ENCODE data around the gene PPFIBP1.

The PPFIBP1 gene

GRCh38 chr12:27561535-27562350, 37.7 kb downstream of the PPFIBP1 start:
- Histone ChIP-seq H3K27me3 (ENCODE audit: insufficient read depth, poor library complexity, severe bottlenecking) (peaks cover 2% of the 10 kb centered on the region), H3K27ac (replicated peaks) (no peak overlapping the region), H3K4me3 (replicated peaks; ENCODE audit: insufficient read depth, low read length) (no peak overlapping the region)
- no peak for DNase-seq (ENCODE audit: low read depth in 1 of 2, low spot score in 1 of 2)
- no peak for TF ChIP-seq REST (IDR thresholded peaks at IDR 0.05; ENCODE audit: insufficient replicate concordance, low read depth)
- TF ChIP-seq GABPA (IDR thresholded peaks at IDR 0.05; ENCODE audit: low read depth) = no peak
- no peak for TF ChIP-seq SPI1 (IDR thresholded peaks at IDR 0.05; ENCODE audit: borderline replicate concordance, low read depth)

- H3K27me3 ChIP-seq (ENCODE audit: insufficient read depth, poor library complexity, severe bottlenecking) = peaks cover 2% of the 10 kb centered on the region
- no peak overlapping the region for H3K4me3 ChIP-seq (replicated peaks; ENCODE audit: insufficient read depth, low read length)
- H3K27ac ChIP-seq (replicated peaks) = no peak overlapping the region
- DNase-seq (ENCODE audit: low read depth in 1 of 2, low spot score in 1 of 2) = no peak
- TF ChIP-seq GABPA (IDR thresholded peaks at IDR 0.05; ENCODE audit: low read depth) (no peak), SPI1 (IDR thresholded peaks at IDR 0.05; ENCODE audit: borderline replicate concordance, low read depth) (no peak), CTCF (IDR thresholded peaks at IDR 0.05; ENCODE audit: insufficient read depth, low read length) (no peak), POLR2AphosphoS5 (IDR thresholded peaks at IDR 0.05; ENCODE audit: low read depth) (no peak), REST (IDR thresholded peaks at IDR 0.05; ENCODE audit: insufficient replicate concordance, low read depth) (no peak)
Measured at GRCh38 chr12:27564612-27565213, 40.7 kb downstream of the PPFIBP1 start.

- H3K27me3 ChIP-seq (ENCODE audit: insufficient read depth, poor library complexity, severe bottlenecking) = no peaks in the 10 kb centered on the region
- DNase-seq (ENCODE audit: low read depth in 1 of 2, low spot score in 1 of 2) = no peak
- H3K27ac ChIP-seq (replicated peaks) = no peak overlapping the region
- no peak overlapping the region for H3K4me3 ChIP-seq (replicated peaks; ENCODE audit: insufficient read depth, low read length)
- no peak for TF ChIP-seq SPI1 (IDR thresholded peaks at IDR 0.05; ENCODE audit: borderline replicate concordance, low read depth)
- no peak for TF ChIP-seq CTCF (IDR thresholded peaks at IDR 0.05; ENCODE audit: insufficient read depth, low read length)
Measured at GRCh38 chr12:27566159-27566558, 42.2 kb downstream of the PPFIBP1 start.

GRCh38 chr12:27566626-27567025, 42.6 kb downstream of the PPFIBP1 start:
- TF ChIP-seq POLR2AphosphoS5 (IDR thresholded peaks at IDR 0.05; ENCODE audit: low read depth) (no peak), GABPA (IDR thresholded peaks at IDR 0.05; ENCODE audit: low read depth) (no peak), SPI1 (IDR thresholded peaks at IDR 0.05; ENCODE audit: borderline replicate concordance, low read depth) (no peak), REST (IDR thresholded peaks at IDR 0.05; ENCODE audit: insufficient replicate concordance, low read depth) (no peak), CTCF (IDR thresholded peaks at IDR 0.05; ENCODE audit: insufficient read depth, low read length) (no peak)
- H3K27me3 ChIP-seq (ENCODE audit: insufficient read depth, poor library complexity, severe bottlenecking) = no peaks in the 10 kb centered on the region

More at GRCh38 chr12:27566626-27567025, 42.6 kb downstream of the PPFIBP1 start:
- H3K4me3 ChIP-seq (replicated peaks; ENCODE audit: insufficient read depth, low read length) = no peak overlapping the region
- DNase-seq (ENCODE audit: low read depth in 1 of 2, low spot score in 1 of 2) = no peak
- H3K27ac ChIP-seq (replicated peaks) = no peak overlapping the region
